Hepatocyte (in vitro differentiated cells): ENCODE data around the gene APBB1IP. TPM values are rescaled to one million over a fixed set of nuclear protein-coding genes. Genes with fewer than 3 reads are reported as not detected.
"Not testable (repeated sequence)": the region's sequence is repeated elsewhere in the genome, so short reads cannot be mapped to it uniquely, and the experiment has no call there.

ENCODE experiments used
- DNase-seq: peaks from one replicate; pipeline ENCODE4 v3.0.0-alpha.2; 2016; ENCODE audit warnings: low spot score
- H2AFZ ChIP-seq: fragments of 200-600 bp; sonication (generic); 2 replicates; pipeline ENCODE4 v1.6.0; 2016; ENCODE audit warnings: antibody characterized with exemption, mild to moderate bottlenecking
- H3K27ac ChIP-seq: fragments of 200-600 bp; sonication (generic); 2 replicates; pipeline ENCODE4 v1.5.1; 2016; ENCODE audit warnings: mild to moderate bottlenecking
- H3K27me3 ChIP-seq: fragments of 200-600 bp; sonication (generic); 2 replicates; pipeline ENCODE4 v1.6.1; 2016
- H3K36me3 ChIP-seq: fragments of 200-600 bp; sonication (generic); replicated peaks from 2 replicates; pipeline ENCODE4 v1.5.1; 2016; ENCODE audit warnings: low read depth; ENCODE audit not compliant: insufficient read depth
- H3K4me1 ChIP-seq: fragments of 200-600 bp; sonication (generic); 2 replicates; pipeline ENCODE4 v1.5.1; 2016; ENCODE audit warnings: mild to moderate bottlenecking, moderate library complexity; ENCODE audit not compliant: insufficient read depth
- H3K4me2 ChIP-seq: fragments of 200-600 bp; sonication (generic); 2 replicates; pipeline ENCODE4 v1.6.0; 2016
- H3K4me3 ChIP-seq: fragments of 200-600 bp; sonication (generic); 2 replicates; pipeline ENCODE4 v1.5.1; 2016; ENCODE audit warnings: mild to moderate bottlenecking
- H3K79me2 ChIP-seq: fragments of 200-600 bp; sonication (generic); 2 replicates; pipeline ENCODE4 v1.6.0; 2017; ENCODE audit warnings: mild to moderate bottlenecking
- H3K9me2 ChIP-seq: fragments of 200-600 bp; sonication (generic); replicated peaks from 2 replicates; pipeline ENCODE4 v1.6.0; 2017; ENCODE audit warnings: mild to moderate bottlenecking; ENCODE audit not compliant: insufficient read depth
- H3K9me3 ChIP-seq: fragments of 200-600 bp; sonication (generic); 2 replicates; pipeline ENCODE4 v1.5.1; 2016; ENCODE audit warnings: low read depth, mild to moderate bottlenecking
- H4K20me1 ChIP-seq: fragments of 200-600 bp; sonication (generic); 2 replicates; pipeline ENCODE4 v1.6.0; 2016; ENCODE audit warnings: mild to moderate bottlenecking; ENCODE audit not compliant: insufficient read depth, poor library complexity, severe bottlenecking
- EZH2 ChIP-seq: fragments of 200-600 bp; sonication (generic); IDR thresholded peaks from 2 replicates; pipeline ENCODE4 v1.6.1; 2016; ENCODE audit warnings: antibody characterized with exemption, mild to moderate bottlenecking, borderline replicate concordance
- EZH2phosphoT487 ChIP-seq: fragments of 200-600 bp; sonication (generic); IDR thresholded peaks from one replicate; pipeline ENCODE4 v1.6.1; 2018; ENCODE audit warnings: antibody characterized with exemption, mild to moderate bottlenecking, low read depth, moderate library complexity; ENCODE audit not compliant: unreplicated experiment, severe bottlenecking
- WGBS: methylation state at CpG from one replicate; pipeline ENCODE4 v1.1.6; 2016; ENCODE audit warnings: low lambda C conversion rate; ENCODE audit errors: missing lambda C conversion rate; 5-methylcytosine and 5-hydroxymethylcytosine counted together
- polyA plus RNA-seq: library from polyadenylated mRNA; unstranded; fragments of >200 nt; fragmentation: Nextera tagmentation; extraction: Ambion mirVana; gene quantifications from 2 replicates; pipeline ENCODE4 v1.2.1, GENCODE V29; 2016
- total RNA-seq: library from RNA; depleted of rRNA; stranded (reverse); fragments of >200 nt; gene quantifications from 2 replicates; pipeline ENCODE4 v1.2.3, GENCODE V29; 2014
- TF ChIP-seq, protein P1 (sequence below): fragments of 200-600 bp; sonication (generic); IDR thresholded peaks from 2 replicates; pipeline ENCODE4 v1.5.1; 2016; ENCODE audit warnings: antibody characterized with exemption, mild to moderate bottlenecking; ENCODE audit not compliant: poor library complexity

APBB1IP gene
- total and polyA plus RNA-seq, 2 experiments from 2014 or later: 1.1 to 1.8 TPM

- no peak overlapping the region for H3K27ac ChIP-seq
- DNase-seq: no peak
- H3K9me3 ChIP-seq: no peaks in the 10 kb centered on the region
- no peak overlapping the region for H3K4me3 ChIP-seq
- no peaks in the 10 kb centered on the region for H3K27me3 ChIP-seq
- H3K9me2 ChIP-seq: no peaks in the 10 kb centered on the region
- H3K36me3 ChIP-seq: no peaks in the 10 kb centered on the region
- TF ChIP-seq EZH2phosphoT487 (no peak), EZH2 (no peak)
- TF ChIP-seq, protein P1, sequence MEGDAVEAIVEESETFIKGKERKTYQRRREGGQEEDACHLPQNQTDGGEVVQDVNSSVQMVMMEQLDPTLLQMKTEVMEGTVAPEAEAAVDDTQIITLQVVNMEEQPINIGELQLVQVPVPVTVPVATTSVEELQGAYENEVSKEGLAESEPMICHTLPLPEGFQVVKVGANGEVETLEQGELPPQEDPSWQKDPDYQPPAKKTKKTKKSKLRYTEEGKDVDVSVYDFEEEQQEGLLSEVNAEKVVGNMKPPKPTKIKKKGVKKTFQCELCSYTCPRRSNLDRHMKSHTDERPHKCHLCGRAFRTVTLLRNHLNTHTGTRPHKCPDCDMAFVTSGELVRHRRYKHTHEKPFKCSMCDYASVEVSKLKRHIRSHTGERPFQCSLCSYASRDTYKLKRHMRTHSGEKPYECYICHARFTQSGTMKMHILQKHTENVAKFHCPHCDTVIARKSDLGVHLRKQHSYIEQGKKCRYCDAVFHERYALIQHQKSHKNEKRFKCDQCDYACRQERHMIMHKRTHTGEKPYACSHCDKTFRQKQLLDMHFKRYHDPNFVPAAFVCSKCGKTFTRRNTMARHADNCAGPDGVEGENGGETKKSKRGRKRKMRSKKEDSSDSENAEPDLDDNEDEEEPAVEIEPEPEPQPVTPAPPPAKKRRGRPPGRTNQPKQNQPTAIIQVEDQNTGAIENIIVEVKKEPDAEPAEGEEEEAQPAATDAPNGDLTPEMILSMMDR: no peak
- WGBS: 89% methylated on average over 11 of the region's 11 CpGs
- no peaks in the 10 kb centered on the region for H4K20me1 ChIP-seq
- H3K4me1 ChIP-seq: no peaks in the 10 kb centered on the region
- H3K79me2 ChIP-seq: no peaks in the 10 kb centered on the region
- no peak overlapping the region for H3K4me2 ChIP-seq
- no peak overlapping the region for H2AFZ ChIP-seq
Measured at GRCh38 chr10:26586211-26586610, 148.1 kb downstream of the APBB1IP start.

- no peaks in the 10 kb centered on the region for H4K20me1 ChIP-seq
- H3K9me3 ChIP-seq: no peaks in the 10 kb centered on the region
- no peak overlapping the region for H3K27ac ChIP-seq
- H3K27me3 ChIP-seq: no peaks in the 10 kb centered on the region
- no peak overlapping the region for H2AFZ ChIP-seq
- H3K9me2 ChIP-seq: no peaks in the 10 kb centered on the region
- no peak overlapping the region for H3K4me2 ChIP-seq
- no peaks in the 10 kb centered on the region for H3K4me1 ChIP-seq
- no peak for DNase-seq
- H3K79me2 ChIP-seq: no peaks in the 10 kb centered on the region
- H3K4me3 ChIP-seq: no peak overlapping the region
- no peak for TF ChIP-seq EZH2
- no peak for TF ChIP-seq EZH2phosphoT487
- TF ChIP-seq, protein P1: no peak
- WGBS: 86% methylated on average over 12 of the region's 12 CpGs
- H3K36me3 ChIP-seq: no peaks in the 10 kb centered on the region
Measured at GRCh38 chr10:26588611-26589010, 150.5 kb downstream of the APBB1IP start.

- WGBS: 77% methylated on average over 5 of the region's 5 CpGs
- not testable (repeated sequence) for H3K4me1 ChIP-seq, H3K27ac ChIP-seq, H3K27me3 ChIP-seq, H2AFZ ChIP-seq, DNase-seq, H3K4me3 ChIP-seq, H3K4me2 ChIP-seq, H4K20me1 ChIP-seq, H3K79me2 ChIP-seq, H3K9me3 ChIP-seq, H3K9me2 ChIP-seq, H3K36me3 ChIP-seq
Measured at GRCh38 chr10:26589813-26590212, 151.7 kb downstream of the APBB1IP start.

GRCh38 chr10:26593896-26594295, 155.8 kb downstream of the APBB1IP start:
- no peak for TF ChIP-seq EZH2
- H3K9me3 ChIP-seq: no peaks in the 10 kb centered on the region
- WGBS: 77% methylated on average over 5 of the region's 19 CpGs
- H3K4me2 ChIP-seq: no peak overlapping the region
- no peaks in the 10 kb centered on the region for H3K79me2 ChIP-seq
- H3K4me1 ChIP-seq: no peaks in the 10 kb centered on the region
- H3K27me3 ChIP-seq: no peaks in the 10 kb centered on the region
- no peaks in the 10 kb centered on the region for H3K36me3 ChIP-seq
- H3K4me3 ChIP-seq: no peak overlapping the region
- H4K20me1 ChIP-seq: no peaks in the 10 kb centered on the region
- no peak for DNase-seq
- H3K9me2 ChIP-seq: no peaks in the 10 kb centered on the region
- H2AFZ ChIP-seq: no peak overlapping the region
- no peak overlapping the region for H3K27ac ChIP-seq

DNA sequence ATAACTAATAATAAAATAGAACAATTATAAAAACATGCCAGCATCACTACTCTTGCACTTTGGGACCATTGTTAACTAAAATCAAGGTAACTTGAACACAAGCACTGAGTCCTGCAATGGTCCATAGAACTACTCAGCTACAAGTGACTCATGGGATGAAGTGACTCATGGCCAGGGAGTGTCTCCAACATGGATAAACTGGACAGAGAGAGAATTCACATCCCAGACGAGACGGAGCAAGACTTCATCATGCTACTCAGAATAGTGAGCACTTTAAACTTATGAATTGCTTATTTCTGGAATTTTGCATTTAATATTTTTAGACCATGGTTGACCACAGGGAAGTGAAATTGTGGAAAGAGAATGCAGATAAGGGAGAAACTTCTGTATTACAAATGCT, 165.1 kb downstream of the APBB1IP start:
- WGBS: 57% methylated on average over 2 of the region's 2 CpGs
- DNase-seq, H3K9me3 ChIP-seq, H2AFZ ChIP-seq, H3K27ac ChIP-seq, H3K27me3 ChIP-seq, H4K20me1 ChIP-seq, H3K9me2 ChIP-seq, H3K4me3 ChIP-seq, H3K4me1 ChIP-seq, H3K36me3 ChIP-seq, H3K79me2 ChIP-seq, H3K4me2 ChIP-seq: not testable (repeated sequence)

- not testable (repeated sequence) for H3K4me2 ChIP-seq, H3K79me2 ChIP-seq, H2AFZ ChIP-seq, DNase-seq, H3K9me2 ChIP-seq, H3K36me3 ChIP-seq, H4K20me1 ChIP-seq, H3K9me3 ChIP-seq, H3K4me3 ChIP-seq, H3K27ac ChIP-seq, H3K27me3 ChIP-seq, H3K4me1 ChIP-seq
- 88% methylated on average over 13 of the region's 13 CpGs for WGBS
Measured at GRCh38 chr10:26604320-26605093, 166.4 kb downstream of the APBB1IP start.
